Ovary (tissue), 9 donors: ENCODE measurements around the gene ELL2. TPM values are rescaled to one million over a fixed set of nuclear protein-coding genes. Genes with fewer than 3 reads are reported as not detected.

Experiments
- DNase-seq, 5 donors: peaks; one replicate each; pipeline ENCODE4 v3.0.0-alpha.2; 2019 to 2020
- H3K27ac ChIP-seq, 2 donors: fragments of 200-600 bp; one replicate each; pipeline versions ENCODE4 v1.5.1 to v1.8.0; 2019 to 2022
- H3K27me3 ChIP-seq: fragments of 200-600 bp; one replicate; pipeline ENCODE4 v1.8.0; 2022
- H3K36me3 ChIP-seq: fragments of 200-600 bp; sonication (generic); one replicate; pipeline ENCODE4 v1.5.1; 2019
- H3K4me1 ChIP-seq: one replicate; pipeline ENCODE4 v1.8.1; 2013; ENCODE audit warnings: mild to moderate bottlenecking, moderate library complexity; ENCODE audit not compliant: insufficient read depth
- H3K4me3 ChIP-seq: fragments of 200-600 bp; sonication (generic); one replicate; pipeline ENCODE4 v1.5.1; 2017
- H3K9me3 ChIP-seq, 2 donors: fragments of 200-600 bp in 1 of 2; sonication (generic) in 1 of 2; one replicate each; pipeline versions ENCODE4 v1.5.1 to v1.8.1; 2013 to 2019; ENCODE audit warnings: mild to moderate bottlenecking in 1 of 2, moderate library complexity in 1 of 2
- EP300 ChIP-seq: sonication (generic); formaldehyde crosslinking; IDR thresholded peaks from one replicate; pipeline ENCODE4 v1.6.1; 2017; ENCODE audit warnings: antibody characterized with exemption
- POLR2A ChIP-seq: fragments of 450-650 bp; IDR thresholded peaks from one replicate; pipeline ENCODE4 v1.6.1; 2017; ENCODE audit warnings: antibody characterized with exemption, mild to moderate bottlenecking, moderate library complexity
- WGBS, 3 donors: extraction: QIAGEN DNeasy Blood & Tissue Kit in 1 of 3; methylation state at CpG; one replicate each; pipeline versions ENCODE4 v1.1.5 to v1.1.7; 2013 to 2017; 5-methylcytosine and 5-hydroxymethylcytosine counted together
- intact Hi-C, 4 donors: fragments of 100-400 bp; cut with DNase I; formaldehyde crosslinking; loops; one replicate each; pipeline versions ENCODE4 v1.11.0 to v1.15.1; 2022 to 2023
- polyA plus RNA-seq, 2 donors: library from polyadenylated mRNA; stranded (reverse); fragments of 200-250 nt in 1 of 2; fragments of 350-450 nt in 1 of 2; fragmentation: Illumina TruSeq in 1 of 2; extraction: RNeasy Lipid Tissue Mini Kit (QIAGEN cat#74804) in 1 of 2; gene quantifications; one replicate each; pipeline ENCODE4 v1.2.3, GENCODE V29; 2013 to 2014
- total RNA-seq, 7 donors: library from RNA; depleted of rRNA in 2 of 7; stranded (reverse); fragments of >200 nt in 2 of 7; fragmentation: NEBNext Ultra II Directional in 3 of 7; extraction: Animal tissue kit (Norgen Biotek cat#: 25700) in 3 of 7; gene quantifications; one replicate each; pipeline versions ENCODE4 v1.1.0 to v1.2.4, GENCODE V29; 2016 to 2023
- TF ChIP-seq, protein P1 (sequence below), 3 donors: fragments of 450-650 bp in 2 of 3; fragments of 200-600 bp in 1 of 3; IDR thresholded peaks; one replicate each; pipeline versions ENCODE4 v1.5.1 to v1.8.0; 2016 to 2022; ENCODE audit warnings: antibody characterized with exemption in 3 of 3, mild to moderate bottlenecking in 1 of 3
- donor health status: DM: no; HTN: no; CAD: no; lungs with moderate emphysema.
- donor health status: DM: no; HTN: no; CAD: no.
- donor health status: Bipolar disorder and iron deficiency.
- donor health status: DM: yes; HTN: yes; CAD: no.
- donor health status: DM: no; HTN: no; CAD: no.
- donor health status: DM: yes; HTN: yes; CAD: no.

ELL2 gene
- total and polyA plus RNA-seq, 9 donors: 7.2 to 73.2 (median 25.1) TPM

GRCh38 chr5:95891499-95891898 lies 70.2 kb downstream of the ELL2 start:
- no peak overlapping the region for H3K4me3 ChIP-seq
- no peak for DNase-seq
- H3K4me1 ChIP-seq: no peaks in the 10 kb centered on the region
- intact Hi-C loops: no loop called here
- peaks cover 2% of the 10 kb centered on the region for H3K36me3 ChIP-seq
- no peaks in the 10 kb centered on the region for H3K9me3 ChIP-seq
- TF ChIP-seq POLR2A: no peak
- no peak for TF ChIP-seq EP300
- TF ChIP-seq, protein P1, sequence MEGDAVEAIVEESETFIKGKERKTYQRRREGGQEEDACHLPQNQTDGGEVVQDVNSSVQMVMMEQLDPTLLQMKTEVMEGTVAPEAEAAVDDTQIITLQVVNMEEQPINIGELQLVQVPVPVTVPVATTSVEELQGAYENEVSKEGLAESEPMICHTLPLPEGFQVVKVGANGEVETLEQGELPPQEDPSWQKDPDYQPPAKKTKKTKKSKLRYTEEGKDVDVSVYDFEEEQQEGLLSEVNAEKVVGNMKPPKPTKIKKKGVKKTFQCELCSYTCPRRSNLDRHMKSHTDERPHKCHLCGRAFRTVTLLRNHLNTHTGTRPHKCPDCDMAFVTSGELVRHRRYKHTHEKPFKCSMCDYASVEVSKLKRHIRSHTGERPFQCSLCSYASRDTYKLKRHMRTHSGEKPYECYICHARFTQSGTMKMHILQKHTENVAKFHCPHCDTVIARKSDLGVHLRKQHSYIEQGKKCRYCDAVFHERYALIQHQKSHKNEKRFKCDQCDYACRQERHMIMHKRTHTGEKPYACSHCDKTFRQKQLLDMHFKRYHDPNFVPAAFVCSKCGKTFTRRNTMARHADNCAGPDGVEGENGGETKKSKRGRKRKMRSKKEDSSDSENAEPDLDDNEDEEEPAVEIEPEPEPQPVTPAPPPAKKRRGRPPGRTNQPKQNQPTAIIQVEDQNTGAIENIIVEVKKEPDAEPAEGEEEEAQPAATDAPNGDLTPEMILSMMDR (IDR thresholded peaks at IDR 0.05): no peak
- 92 to 95% (median 92%) methylated on average over 2 of the region's 2 CpGs for WGBS, 3 donors
- H3K27ac ChIP-seq: no peak overlapping the region
- H3K27me3 ChIP-seq: no peaks in the 10 kb centered on the region

GRCh38 chr5:95889076-95889475 lies 72.6 kb downstream of the ELL2 start:
- Histone ChIP-seq H3K27ac (no peak overlapping the region), H3K36me3 (peaks cover 2% of the 10 kb centered on the region), H3K9me3 (no peaks in the 10 kb centered on the region), H3K4me3 (no peak overlapping the region), H3K27me3 (no peaks in the 10 kb centered on the region), H3K4me1 (peaks cover 2% of the 10 kb centered on the region)
- intact Hi-C loops: no loop called here
- TF ChIP-seq, protein P1 (IDR thresholded peaks at IDR 0.05): no peak
- TF ChIP-seq EP300 (no peak), POLR2A (no peak)
- DNase-seq: no peak
- 92 to 98% (median 98%) methylated on average over 1 of the region's 1 CpG for WGBS, 3 donors

GRCh38 chr5:95887977-95888376 lies 73.7 kb downstream of the ELL2 start:
- WGBS, 3 donors: 93 to 94% (median 94%) methylated on average over 5 of the region's 5 CpGs
- no peaks in the 10 kb centered on the region for H3K9me3 ChIP-seq
- H3K4me3 ChIP-seq: no peak overlapping the region
- TF ChIP-seq, protein P1 (IDR thresholded peaks at IDR 0.05): no peak
- no peak for TF ChIP-seq EP300
- no peak for TF ChIP-seq POLR2A
- H3K27ac ChIP-seq: no peak overlapping the region
- H3K4me1 ChIP-seq: peaks cover 4% of the 10 kb centered on the region
- DNase-seq: no peak
- no peaks in the 10 kb centered on the region for H3K27me3 ChIP-seq
- peaks cover 2% of the 10 kb centered on the region for H3K36me3 ChIP-seq
- intact Hi-C loops: no loop called here

- Histone ChIP-seq H3K36me3 (no peaks in the 10 kb centered on the region), H3K27ac (no peak overlapping the region), H3K27me3 (no peaks in the 10 kb centered on the region), H3K4me3 (no peak overlapping the region), H3K9me3 (no peaks in the 10 kb centered on the region), H3K4me1 (peaks cover 4% of the 10 kb centered on the region)
- DNase-seq: no peak
- 96 to 98% (median 97%) methylated on average over 1 of the region's 1 CpG for WGBS, 3 donors
- TF ChIP-seq, protein P1 (IDR thresholded peaks at IDR 0.05): no peak
- TF ChIP-seq EP300 (no peak), POLR2A (no peak)
- intact Hi-C loops: no loop called here
Measured at GRCh38 chr5:95886340-95887044, 75.2 kb downstream of the ELL2 start.
